HUDEP-2 (cell line): ENCODE data around the gene PAK2.
"Not testable (repeated sequence)": the region's sequence is repeated elsewhere in the genome, so short reads cannot be mapped to it uniquely, and the experiment has no call there.

Experiments
- DNase-seq, 76 experiments: peaks; one replicate each; lab custom pipeline; 2025; ENCODE audit not compliant: unreplicated experiment in 76 of 76; lab: John Stamatoyannopoulos, UW

PAK2 gene

DNA sequence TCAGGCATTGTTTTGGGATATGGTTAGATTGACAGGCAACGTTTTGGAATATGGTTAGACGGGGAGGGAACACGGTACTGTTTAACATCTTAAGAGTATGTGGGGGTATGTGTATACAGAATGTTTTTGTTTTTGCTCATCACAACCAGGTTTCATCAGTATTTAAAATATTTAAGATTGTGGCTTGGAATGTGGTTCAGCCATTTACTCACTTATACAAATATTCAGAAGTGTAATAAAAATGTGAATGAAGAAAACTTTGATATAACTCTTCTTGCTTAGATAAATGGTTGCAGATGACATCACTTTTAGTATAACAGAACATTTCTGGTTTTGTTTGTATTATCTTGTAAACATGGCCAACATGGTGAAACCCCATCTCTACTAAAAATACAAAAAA lies 3.9 kb upstream of the PAK2 start:
- no peak for DNase-seq

DNA sequence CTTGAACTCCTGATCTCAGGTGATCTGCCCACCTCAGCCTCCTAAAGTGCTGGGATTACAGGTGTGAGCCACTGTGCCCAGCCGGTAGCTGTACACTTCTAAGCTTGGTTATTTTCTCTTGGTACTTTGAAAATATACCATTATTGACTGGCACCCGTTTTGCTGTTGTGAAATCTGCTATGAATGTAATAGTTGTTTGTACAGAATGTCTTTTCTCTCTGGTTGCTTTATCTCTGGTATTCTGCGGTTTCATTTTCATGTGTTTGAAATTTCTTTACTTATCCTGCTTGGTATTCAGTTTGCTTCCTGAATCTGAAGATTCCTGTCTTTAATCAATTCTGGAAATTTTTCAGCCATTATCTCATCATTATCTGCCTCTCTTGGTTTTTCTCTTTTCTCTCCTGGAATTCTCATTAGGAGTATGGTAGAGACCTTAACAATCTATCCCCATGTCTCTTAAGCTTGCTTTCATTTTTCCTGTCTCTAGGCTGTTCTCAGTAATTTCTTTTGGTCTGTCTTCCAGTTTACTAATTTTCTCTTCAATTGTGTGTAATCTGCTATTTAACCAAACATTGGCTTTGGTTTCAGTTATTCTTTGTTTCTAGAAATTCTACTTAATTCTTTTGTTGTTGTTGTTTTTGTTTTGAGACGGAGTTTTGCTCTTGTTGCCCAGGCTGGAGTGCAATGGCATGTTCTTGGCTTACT lies 2.8 kb upstream of the PAK2 start:
- DNase-seq, result no peak

DNA sequence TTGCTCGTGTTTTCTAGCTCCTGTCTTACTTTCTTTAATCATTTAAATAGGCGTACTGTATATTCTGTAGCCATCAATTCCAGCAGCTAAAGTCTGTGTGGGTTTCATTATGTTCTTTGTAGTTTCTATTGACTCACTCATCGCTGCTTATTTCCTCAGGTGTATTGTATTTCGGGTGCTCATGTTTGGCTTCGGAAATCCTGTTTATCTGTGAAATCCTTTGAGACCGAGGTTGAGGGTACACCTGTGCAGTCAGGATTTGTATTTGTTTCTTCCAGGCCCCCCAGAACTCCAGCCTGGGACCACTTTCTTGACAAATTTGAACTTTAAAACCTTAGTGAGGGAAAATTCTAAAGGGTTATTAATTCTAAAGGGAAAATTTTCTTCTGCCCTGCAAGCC lies 2.0 kb upstream of the PAK2 start:
- no peak for DNase-seq

DNA sequence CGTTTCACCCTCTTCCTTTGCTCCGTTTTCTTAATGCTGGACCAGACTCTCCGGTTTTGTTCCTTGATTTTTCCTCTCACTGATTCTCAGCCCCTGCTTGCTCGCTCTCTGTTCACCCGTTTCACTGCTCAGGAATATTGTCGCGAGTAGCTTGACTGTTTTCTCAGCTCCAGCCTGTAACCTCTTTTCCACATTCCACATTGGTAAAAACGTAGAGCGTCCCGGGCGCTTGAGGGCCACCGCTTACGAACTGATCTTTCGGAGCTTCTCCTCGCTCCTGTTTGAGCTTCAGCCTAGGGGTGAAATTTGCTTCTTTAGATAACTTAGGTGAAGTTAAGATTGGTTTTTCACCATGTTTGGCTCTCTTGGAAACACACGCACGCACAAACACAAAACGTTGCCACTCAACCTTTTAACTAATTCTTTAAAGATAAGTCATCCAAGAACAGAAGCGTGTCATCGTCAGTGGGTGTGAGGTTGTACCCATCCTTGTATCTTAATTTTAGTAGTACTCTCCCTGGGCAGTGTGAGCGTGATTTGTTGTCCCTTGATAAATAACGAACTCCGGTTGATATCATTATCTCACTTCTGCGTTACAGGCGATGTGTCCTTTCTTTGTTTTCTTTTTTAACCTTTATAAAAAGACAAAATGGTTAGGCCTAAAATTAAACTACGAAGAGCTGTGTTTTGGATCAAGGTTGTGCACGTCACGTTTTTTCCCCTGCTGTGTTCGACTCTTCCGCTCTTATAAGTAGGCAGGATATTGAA lies 1.0 kb downstream of the PAK2 start:
- DNase-seq, result peak in 8 of 76 experiments; percentile 4 to 32 (median 24)

DNA sequence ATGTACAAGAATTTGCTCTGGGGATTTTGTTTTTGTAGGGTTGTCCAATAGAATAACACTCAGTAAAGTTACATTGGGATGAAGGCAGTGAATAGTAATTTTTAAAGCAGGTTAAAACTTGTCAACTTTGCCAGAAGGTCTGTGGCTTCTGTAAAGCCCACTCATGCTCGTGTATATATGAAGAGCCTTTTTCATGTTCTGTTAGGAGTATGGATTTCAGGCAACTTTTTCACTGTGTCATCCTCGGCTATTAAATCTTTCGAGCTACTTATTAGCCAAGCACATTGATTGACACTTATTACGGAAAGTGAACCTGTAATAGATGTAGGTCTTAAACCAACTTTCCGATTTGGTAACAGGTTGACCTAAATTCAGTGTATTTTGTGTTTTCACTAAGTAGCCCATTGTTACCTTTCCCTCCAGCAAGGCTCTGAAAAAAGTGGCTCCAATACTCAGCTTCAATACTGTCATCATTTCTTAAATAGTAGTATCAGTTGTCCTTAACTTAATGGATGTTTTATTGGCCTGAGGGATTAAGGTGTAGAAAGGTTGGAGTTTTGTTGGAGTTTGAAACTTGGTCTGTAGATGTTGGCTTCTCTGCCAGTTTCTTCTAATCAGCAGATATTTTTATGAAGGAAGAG lies 1.7 kb downstream of the PAK2 start:
- DNase-seq, result no peak

DNA sequence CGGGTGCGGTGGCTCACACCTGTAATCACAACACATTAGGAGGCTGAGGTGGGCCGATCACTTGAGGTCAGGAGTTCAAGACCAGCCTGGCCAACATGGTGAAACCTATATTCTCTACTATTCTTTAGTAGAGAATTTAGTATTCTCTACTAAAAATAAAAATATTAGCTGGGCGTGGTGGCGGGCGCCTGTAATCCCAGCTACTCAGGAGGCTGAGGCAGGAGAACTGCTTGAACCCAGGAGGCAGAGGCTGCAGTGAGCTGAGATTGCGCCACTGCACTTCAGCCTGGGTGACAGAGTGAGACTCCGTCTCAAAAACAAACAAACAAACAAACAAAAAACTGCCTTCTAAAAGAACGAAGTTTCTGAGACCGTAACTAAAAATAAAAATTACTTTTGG lies 3.9 kb downstream of the PAK2 start:
- DNase-seq, result not testable (repeated sequence)

DNA sequence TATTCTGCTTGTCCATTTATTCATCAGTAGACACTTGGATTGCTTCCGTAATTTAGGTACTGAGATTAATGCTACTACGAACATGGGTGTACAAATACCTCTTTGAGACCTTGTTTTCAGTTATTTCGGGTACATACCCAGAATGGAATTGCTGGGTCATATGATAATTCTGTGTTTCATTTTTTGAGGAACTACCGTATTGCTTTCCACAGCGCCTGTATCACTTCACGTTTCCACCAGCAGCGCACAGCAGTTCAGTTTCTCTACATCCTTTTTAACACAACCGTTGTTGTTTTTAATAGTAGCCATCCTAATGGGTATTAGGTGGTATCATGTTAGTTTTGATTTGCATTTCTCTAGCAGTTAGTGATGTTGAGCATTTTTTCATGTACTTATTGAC lies 9.5 kb downstream of the PAK2 start:
- DNase-seq, result no peak

DNA sequence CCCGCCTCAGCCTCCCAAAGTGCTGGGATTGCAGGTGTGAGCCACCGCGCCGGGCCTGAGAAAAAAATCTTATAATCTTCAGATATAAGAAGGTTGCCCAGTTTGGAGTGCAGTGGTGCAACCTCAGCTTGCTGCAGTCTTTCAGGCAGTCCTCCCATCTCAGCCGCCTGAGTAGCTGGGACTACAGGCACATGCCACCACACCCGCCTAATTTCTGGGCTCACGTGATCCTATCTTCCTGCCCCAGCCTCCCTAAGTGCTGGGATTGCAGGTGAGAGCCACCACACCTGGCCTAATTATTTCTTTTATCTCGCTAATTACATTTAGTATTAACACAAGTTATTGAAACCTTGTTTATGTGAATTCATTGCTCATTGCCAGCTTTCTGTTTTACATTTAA lies 13.5 kb downstream of the PAK2 start:
- DNase-seq, result peak in 7 of 76 experiments; percentile 1 to 13 (median 5)

DNA sequence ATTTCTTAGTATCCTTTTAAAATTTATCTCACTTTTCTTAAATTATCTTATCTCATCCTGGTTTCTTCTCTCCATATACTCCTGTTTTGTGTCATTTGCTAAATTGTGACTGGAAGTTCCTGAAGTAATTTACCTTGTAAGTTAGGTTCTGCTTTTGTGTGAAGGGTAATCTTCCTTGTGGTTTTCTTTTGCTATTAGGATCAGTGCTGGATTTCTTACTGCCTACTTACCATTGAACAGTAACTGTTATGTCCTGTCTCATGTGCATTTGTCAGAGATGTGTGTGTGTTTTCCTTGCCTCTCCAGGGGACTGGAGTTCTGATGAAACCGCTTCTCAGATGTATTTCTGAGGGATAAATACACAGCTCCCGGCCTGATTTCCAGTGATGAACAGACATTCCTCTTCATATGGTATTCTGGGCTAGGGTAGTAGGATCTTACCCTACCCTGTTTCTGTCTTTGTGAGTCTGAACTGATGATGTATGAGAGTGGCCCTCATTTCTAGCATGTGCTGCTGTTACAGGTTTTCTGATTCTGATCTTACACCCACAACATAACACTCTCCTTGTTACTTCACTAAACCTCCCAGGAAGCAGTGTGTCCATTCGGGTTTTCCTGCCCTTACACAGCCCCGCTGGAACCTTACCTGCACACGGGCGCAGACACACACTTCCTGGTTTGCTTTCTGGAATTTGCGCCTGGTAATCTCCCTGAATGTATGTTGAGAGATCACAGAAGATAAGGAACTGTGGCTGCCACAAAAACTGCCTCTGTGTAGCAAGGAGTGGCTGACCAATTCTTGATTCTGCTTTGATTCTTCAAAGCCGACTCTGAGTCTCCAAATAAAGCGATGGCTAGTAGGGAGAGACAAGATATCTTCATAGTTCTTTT lies 14.7 kb downstream of the PAK2 start:
- DNase-seq, result peak in 2 of 76 experiments; percentile 7 to 18

DNA sequence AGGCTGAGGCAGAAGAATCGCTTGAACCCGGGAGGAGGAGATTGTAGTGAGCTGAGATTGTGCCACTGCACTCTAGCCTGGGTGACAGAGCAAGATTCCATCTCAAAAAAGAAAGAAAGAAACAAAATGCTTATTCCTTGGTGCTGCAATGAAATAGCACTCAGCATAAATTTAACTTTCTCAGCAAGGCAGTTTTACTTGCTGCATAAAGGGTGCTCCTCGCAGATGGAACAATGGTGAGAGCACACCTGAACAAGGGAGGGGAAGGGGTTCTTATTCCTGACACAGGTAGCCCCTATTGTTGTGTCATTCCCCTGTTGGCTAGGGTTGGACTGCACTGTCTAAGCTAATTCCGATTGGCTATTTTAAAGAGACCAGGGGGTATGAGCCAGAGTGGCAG lies 17.1 kb downstream of the PAK2 start:
- no peak for DNase-seq

DNA sequence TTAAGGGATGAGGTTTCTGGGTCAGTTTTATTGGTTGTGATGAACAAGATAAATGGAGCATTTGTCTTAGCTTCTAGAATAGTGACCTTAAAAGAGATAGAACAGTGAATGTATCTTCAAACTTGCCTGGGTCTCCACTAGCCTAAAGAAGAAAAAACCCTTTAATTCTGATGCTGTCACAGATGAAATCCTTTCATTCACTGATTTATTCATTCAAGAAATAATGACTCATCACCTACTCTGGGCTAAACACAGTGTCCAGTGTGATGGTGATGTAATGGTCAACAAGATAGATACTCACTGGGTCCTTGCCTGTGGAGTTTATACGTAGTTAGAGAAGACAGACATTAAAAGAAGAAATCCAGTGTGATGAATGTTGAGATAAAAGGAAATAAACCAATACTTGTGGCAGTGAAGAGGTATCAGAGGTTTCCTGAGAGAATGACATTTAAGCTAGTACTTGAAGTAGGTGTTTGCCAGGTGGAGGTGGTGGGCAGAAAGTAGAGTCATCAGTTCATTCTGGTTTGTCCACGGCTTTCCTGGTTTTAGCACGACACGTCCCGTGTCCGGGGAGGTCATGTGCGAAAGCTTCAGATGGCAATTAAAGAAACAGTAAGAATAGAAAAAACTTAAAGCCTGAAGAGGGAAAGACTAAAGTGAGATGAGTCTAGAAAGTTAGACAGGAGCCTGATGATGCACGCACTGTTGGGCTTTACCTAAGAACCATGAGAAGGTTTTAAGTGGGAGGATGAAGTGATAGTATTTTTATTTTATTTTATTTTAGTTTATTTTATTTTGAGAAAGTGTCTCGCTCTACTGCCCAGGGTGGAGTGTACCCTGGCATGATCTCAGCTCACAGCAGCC lies 18.5 kb downstream of the PAK2 start:
- DNase-seq, result no peak

DNA sequence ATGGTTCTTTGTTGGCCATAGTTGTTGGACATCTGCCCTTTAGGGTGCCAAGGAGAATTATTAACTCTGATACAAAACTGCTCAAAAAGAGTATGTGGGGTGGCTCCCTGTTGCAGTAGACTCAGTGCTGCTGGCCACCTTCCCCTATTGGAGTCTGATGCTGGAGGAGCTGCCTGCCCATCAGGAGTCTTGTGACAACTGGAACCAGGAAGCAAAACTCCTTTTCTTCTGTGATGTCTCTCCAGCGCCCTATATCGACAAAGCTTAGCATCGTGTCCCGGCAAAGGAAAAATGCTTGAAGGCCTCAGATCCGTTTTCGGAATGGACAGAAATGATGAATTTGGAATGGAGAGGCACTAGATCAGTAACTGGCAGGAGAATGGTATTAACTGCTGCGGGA lies 23.5 kb downstream of the PAK2 start:
- DNase-seq, result no peak

DNA sequence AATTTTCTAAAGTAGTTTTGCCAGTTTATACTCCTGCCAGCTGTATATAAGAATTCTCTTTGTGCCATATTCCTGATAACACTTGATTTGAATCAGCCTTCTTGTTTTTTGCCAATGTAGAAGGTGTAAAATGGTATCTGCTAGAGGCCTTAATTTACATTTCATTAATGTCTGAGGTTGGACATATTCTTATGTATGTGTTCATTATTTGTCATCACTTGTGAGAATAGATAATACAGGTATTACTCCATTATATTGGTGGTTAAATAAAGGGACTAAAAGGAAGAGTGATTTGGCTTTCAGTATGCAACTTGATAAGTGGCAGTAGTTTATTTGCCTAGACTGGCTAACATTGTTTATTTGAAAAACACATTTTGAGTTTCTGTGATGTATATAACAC lies 25.8 kb downstream of the PAK2 start:
- DNase-seq, result no peak

DNA sequence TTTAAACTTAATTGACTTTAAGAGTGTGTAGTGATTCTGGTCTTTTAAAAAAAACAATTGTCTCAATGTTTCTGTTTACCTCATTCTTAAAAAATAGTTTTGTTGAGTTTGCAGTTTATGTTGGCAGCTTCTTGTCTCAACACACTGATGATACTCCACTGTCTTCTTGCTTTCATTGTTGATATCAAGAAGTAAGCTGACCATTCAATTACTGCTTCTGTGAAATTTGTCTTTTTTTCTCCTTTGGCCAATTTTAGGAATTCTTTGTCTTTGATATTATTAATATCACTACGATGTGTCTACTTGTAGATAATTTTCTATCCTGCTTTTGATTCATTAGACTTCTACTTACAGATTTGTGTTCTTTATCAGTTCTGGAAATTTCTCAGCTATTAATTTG lies 31.4 kb downstream of the PAK2 start:
- no peak for DNase-seq

DNA sequence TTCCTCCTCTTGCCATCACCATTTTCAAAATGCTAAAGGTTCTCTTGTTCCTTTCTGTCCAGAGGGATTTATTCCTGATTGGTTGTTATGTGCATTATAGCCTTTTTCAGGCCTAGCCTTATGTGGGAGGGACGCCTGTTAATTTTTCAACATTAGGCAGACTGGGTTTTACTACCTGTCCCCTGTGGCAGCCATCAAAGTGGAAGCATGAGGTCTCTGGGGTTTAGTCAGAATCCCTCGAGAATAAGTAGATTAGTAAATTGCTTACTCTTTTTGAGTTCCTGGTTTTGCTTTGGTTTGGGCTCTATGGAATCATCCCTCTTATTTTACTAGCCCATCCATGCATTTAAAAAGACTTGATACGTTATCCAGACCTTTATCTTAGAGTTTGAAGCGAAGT lies 32.4 kb downstream of the PAK2 start:
- DNase-seq, result no peak

DNA sequence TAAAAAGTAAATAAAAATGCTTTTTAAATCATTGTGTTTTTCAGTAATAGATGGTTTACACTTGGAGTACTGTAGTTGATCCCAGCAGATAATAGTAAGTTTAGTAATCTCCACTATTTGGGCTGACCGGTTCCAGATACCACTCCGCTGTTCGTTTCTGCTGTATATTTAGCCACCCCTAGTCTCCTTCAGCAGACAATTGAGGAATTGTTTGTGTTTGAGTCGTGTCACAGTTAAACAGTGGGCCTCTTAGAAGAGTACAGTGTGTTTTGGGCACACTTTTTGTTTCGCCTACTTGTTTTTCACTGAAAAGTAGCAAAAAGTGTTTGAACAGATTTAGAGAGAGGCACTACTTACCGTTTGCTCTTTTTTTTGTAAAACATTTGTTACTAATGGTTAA lies 33.2 kb downstream of the PAK2 start:
- no peak for DNase-seq

DNA sequence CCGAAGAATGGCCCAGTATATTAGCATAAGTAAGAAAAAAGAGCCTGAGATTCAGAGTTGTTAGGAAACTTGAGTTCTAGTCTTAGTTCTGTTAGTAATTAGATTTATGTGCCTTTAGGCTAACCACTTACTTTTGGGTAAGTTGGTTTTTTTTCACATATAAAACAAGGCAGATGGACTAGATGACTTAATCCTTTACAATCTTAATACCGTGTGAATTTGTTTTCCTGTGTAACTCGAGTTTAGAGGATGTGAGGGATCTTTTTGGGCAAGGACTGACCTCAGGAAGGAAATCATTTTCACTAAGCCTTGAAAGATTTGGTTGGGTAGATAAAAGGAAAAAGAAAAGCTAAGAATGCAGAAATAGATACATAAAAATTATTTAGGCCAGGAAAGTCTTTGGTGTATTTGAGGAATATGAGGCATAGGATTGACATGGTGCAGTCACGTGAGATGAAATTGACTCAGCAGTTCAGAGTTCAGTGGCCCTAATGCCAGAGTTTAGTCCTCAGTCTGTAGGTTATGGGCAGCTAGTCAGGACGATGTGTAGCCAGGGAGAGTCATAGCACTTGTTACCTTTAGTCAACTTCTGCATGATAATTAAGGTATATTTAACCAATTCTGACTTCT lies 34.6 kb downstream of the PAK2 start:
- DNase-seq, result no peak

DNA sequence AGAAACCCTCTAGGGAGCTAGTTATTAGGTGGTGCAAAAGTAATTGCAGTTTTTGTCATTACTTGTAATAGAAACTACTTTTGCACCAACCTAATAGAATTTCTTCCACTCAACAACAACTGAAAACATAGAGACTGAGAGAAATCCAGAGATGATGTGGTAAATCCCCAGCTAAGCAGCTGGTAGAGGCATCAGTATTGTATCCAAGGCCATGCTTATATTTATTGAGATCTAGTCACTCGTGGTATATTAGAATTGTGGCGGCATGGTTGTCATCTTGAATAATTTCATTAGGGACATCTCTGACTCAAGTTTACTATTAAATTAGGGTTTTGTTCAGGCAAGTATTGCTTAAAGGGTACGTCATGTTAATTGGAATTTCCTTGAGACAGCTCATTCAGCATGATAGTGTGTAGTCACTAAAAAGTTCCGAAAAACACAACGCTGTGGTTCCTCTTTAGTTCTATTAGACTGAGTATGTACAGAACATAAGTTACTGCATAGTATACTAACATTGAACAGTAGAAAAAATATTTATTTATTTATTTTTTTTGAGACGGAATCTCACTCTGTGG lies 35.3 kb downstream of the PAK2 start:
- DNase-seq, result no peak

DNA sequence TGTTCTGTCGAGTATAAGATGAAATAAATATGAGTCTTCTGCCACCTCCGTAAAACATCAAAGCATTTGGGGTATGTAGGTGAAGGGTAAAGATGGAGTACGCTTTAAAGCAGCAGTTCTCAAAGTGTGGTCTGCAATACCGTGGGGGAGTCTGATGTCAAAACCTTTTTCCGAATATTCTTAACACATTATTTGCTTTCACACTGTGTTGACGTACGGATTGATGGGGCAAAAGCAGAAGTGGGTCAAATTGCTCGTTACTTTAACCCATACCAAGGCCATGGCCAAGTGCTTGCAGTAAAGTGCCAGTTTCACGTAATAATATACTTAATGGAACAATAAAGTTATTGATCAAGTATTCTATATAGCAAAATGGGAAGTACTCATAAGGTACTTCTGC lies 36.3 kb downstream of the PAK2 start:
- no peak for DNase-seq
